ENCODE results near the gene SCN1A. TPM values are rescaled to one million over a fixed set of nuclear protein-coding genes. Genes with fewer than 3 reads are reported as not detected.

SCN1A gene
- polyA plus RNA-seq, 1 donor (not counting 4 experiments of a cell fraction or from before 2014, with no cell fraction given): not detected

GRCh38 chr2:166118180-166118579 is 9.6 kb downstream of the SCN1A start:
- Histone ChIP-seq H3K27me3 (ENCODE audit: control insufficient read depth, extremely low read depth, insufficient read depth, low read length) (no peaks in the 10 kb centered on the region), H2AFZ (ENCODE audit: control insufficient read depth, low read length) (no peak overlapping the region), H3K9me3 (ENCODE audit: control insufficient read depth, low read depth, low read length) (no peaks in the 10 kb centered on the region), H3K4me2 (ENCODE audit: control insufficient read depth, extremely low read depth, insufficient read depth, low read depth, low read length) (no peak overlapping the region), H3K27ac (ENCODE audit: control insufficient read depth, insufficient read depth, low read length) (no peak overlapping the region), H3K36me3 (ENCODE audit: control insufficient read depth in 2 of 2, extremely low read depth in 1 of 2, insufficient read depth in 2 of 2, low read length in 2 of 2) (no peaks in the 10 kb centered on the region), H3K4me3 (ENCODE audit: control insufficient read depth in 2 of 3, extremely low read depth in 1 of 3, insufficient read depth in 2 of 3, low read depth in 1 of 3, low read length in 3 of 3) (no peak overlapping the region), H3K79me2 (ENCODE audit: control insufficient read depth, insufficient read depth, low read length) (no peaks in the 10 kb centered on the region), H3K9me1 (ENCODE audit: control insufficient read depth, extremely low read depth, insufficient read depth, low read length) (no peaks in the 10 kb centered on the region), H3K4me1 (ENCODE audit: control insufficient read depth, extremely low read depth, insufficient read depth, low read length) (no peaks in the 10 kb centered on the region), H3K9ac (ENCODE audit: control insufficient read depth, extremely low read depth, insufficient read depth, low read length) (no peak overlapping the region), H4K20me1 (ENCODE audit: control insufficient read depth, extremely low read depth, insufficient read depth, low read length) (no peaks in the 10 kb centered on the region)
- no peak for TF ChIP-seq EZH2 (IDR thresholded peaks at IDR 0.05; ENCODE audit: low read length)
- TF ChIP-seq CTCF (optimal IDR thresholded peaks at IDR 0.05 in 1 of 3, IDR thresholded peaks at IDR 0.05 in 1 of 3, conservative IDR thresholded peaks at IDR 0.05 in 1 of 3; ENCODE audit: extremely low read depth in 1 of 3, insufficient read depth in 2 of 3, low read length in 3 of 3): no peak
- dilution Hi-C loops (cut with MboI; ENCODE audit: extremely low pct_ligation_motif_present, low sequenced_read_pairs): no loop called here
- DNase-seq (ENCODE audit: low read depth, low spot score) (no peak), FAIRE-seq (no peak)

- TF ChIP-seq EZH2 (IDR thresholded peaks at IDR 0.05; ENCODE audit: low read length) (no peak), CTCF (optimal IDR thresholded peaks at IDR 0.05 in 1 of 3, IDR thresholded peaks at IDR 0.05 in 1 of 3, conservative IDR thresholded peaks at IDR 0.05 in 1 of 3; ENCODE audit: extremely low read depth in 1 of 3, insufficient read depth in 2 of 3, low read length in 3 of 3) (no peak)
- Histone ChIP-seq H3K79me2 (ENCODE audit: control insufficient read depth, insufficient read depth, low read length) (no peaks in the 10 kb centered on the region), H3K9ac (ENCODE audit: control insufficient read depth, extremely low read depth, insufficient read depth, low read length) (no peak overlapping the region), H3K9me3 (ENCODE audit: control insufficient read depth, low read depth, low read length) (no peaks in the 10 kb centered on the region), H3K27ac (ENCODE audit: control insufficient read depth, insufficient read depth, low read length) (no peak overlapping the region), H3K9me1 (ENCODE audit: control insufficient read depth, extremely low read depth, insufficient read depth, low read length) (no peaks in the 10 kb centered on the region), H3K4me2 (ENCODE audit: control insufficient read depth, extremely low read depth, insufficient read depth, low read depth, low read length) (no peak overlapping the region), H2AFZ (ENCODE audit: control insufficient read depth, low read length) (no peak overlapping the region), H3K4me3 (ENCODE audit: control insufficient read depth in 2 of 3, extremely low read depth in 1 of 3, insufficient read depth in 2 of 3, low read depth in 1 of 3, low read length in 3 of 3) (no peak overlapping the region), H3K4me1 (ENCODE audit: control insufficient read depth, extremely low read depth, insufficient read depth, low read length) (no peaks in the 10 kb centered on the region), H3K27me3 (ENCODE audit: control insufficient read depth, extremely low read depth, insufficient read depth, low read length) (no peaks in the 10 kb centered on the region), H4K20me1 (ENCODE audit: control insufficient read depth, extremely low read depth, insufficient read depth, low read length) (no peaks in the 10 kb centered on the region), H3K36me3 (ENCODE audit: control insufficient read depth in 2 of 2, extremely low read depth in 1 of 2, insufficient read depth in 2 of 2, low read length in 2 of 2) (no peaks in the 10 kb centered on the region)
- dilution Hi-C loops (cut with MboI; ENCODE audit: extremely low pct_ligation_motif_present, low sequenced_read_pairs): no loop called here
- no peak for DNase-seq (ENCODE audit: low read depth, low spot score)
- FAIRE-seq: no peak
Measured at GRCh38 chr2:166117491-166117890, 10.3 kb downstream of the SCN1A start.
